B cell (primary cell): ENCODE results near the gene FAM120A. TPM values are rescaled to one million over a fixed set of nuclear protein-coding genes. Genes with fewer than 3 reads are reported as not detected.

Source experiments
- ATAC-seq: fragments of 200-7000 bp; cut with Tn5 transposase; one replicate; pipeline ENCODE4 v1.10.0; 2021; ENCODE audit warnings: low read depth, mild to moderate bottlenecking, moderate number of reproducible peaks, moderate library complexity
- CTCF ChIA-PET: fragments of 350-600 bp; sonication (Branson Sonifier 250); formaldehyde crosslinking; loops from one replicate; lab custom pipeline; 2021; ENCODE audit warnings: antibody characterized with exemption, inconsistent platforms; lab: Charles Lee
- POLR2A ChIA-PET: fragments of 350-600 bp; sonication (Branson Sonifier 250); formaldehyde crosslinking; loops from one replicate; lab custom pipeline; 2021; ENCODE audit warnings: antibody characterized with exemption; lab: Charles Lee
- DNase-seq: peaks from one replicate; pipeline ENCODE4 v3.0.0; 2013
- H2AFZ ChIP-seq: 2 replicates; pipeline ENCODE4 v1.6.1; 2012; ENCODE audit warnings: mild to moderate bottlenecking, low read depth, low read length; ENCODE audit not compliant: insufficient read depth, poor library complexity, severe bottlenecking
- H3K27ac ChIP-seq, 2 donors: 1 replicate in 1 of 2; 2 replicates in 1 of 2; pipeline ENCODE4 v1.5.1; 2012 to 2013; ENCODE audit warnings: low read length in 2 of 2, mild to moderate bottlenecking in 2 of 2, moderate library complexity in 1 of 2
- H3K27me3 ChIP-seq, 4 experiments: fragments of 200-600 bp in 1 of 4; sonication (generic) in 1 of 4; replicated peaks in 1 of 4; 1 replicate in 2 of 4; 2 replicates in 2 of 4; pipeline versions ENCODE4 v1.6.1 to v1.7.0; 2013 to 2016; ENCODE audit warnings: low read length in 3 of 4, mild to moderate bottlenecking in 2 of 4, mixed read lengths in 1 of 4, moderate library complexity in 1 of 4; ENCODE audit not compliant: insufficient read depth in 4 of 4, control insufficient read depth in 3 of 4; ENCODE audit errors: control extremely low read depth in 1 of 4
- H3K36me3 ChIP-seq, 2 experiments: replicated peaks in 1 of 2; 1 replicate in 1 of 2; 2 replicates in 1 of 2; pipeline versions ENCODE4 v1.6.1 to v1.7.1; 2013; ENCODE audit warnings: low read length in 1 of 2; ENCODE audit not compliant: insufficient read depth in 2 of 2, control insufficient read depth in 1 of 2; ENCODE audit errors: control extremely low read depth in 1 of 2, extremely low read depth in 1 of 2
- H3K4me1 ChIP-seq, 2 donors: fragments of 200-600 bp in 1 of 2; sonication (generic) in 1 of 2; 1 replicate in 1 of 2; 2 replicates in 1 of 2; pipeline versions ENCODE4 v1.5.1 to v1.6.1; 2013 to 2017; ENCODE audit warnings: low read length in 2 of 2; ENCODE audit not compliant: control insufficient read depth in 2 of 2, insufficient read depth in 2 of 2
- H3K4me2 ChIP-seq: replicated peaks from 2 replicates; pipeline ENCODE3; 2012; ENCODE audit warnings: mild to moderate bottlenecking, low read depth, low read length; ENCODE audit not compliant: poor library complexity, severe bottlenecking
- H3K4me3 ChIP-seq, 5 experiments: fragments of 200-600 bp in 1 of 5; sonication (generic) in 1 of 5; 1 replicate in 3 of 5; 2 replicates in 2 of 5; pipeline versions ENCODE4 v1.5.1 to v1.7.0; 2011 to 2016; ENCODE audit warnings: low read length in 4 of 5, mild to moderate bottlenecking in 4 of 5, low read depth in 2 of 5, control low read depth in 1 of 5, moderate library complexity in 1 of 5; ENCODE audit not compliant: insufficient read depth in 1 of 5; ENCODE audit errors: control extremely low read depth in 1 of 5, extremely low read depth in 1 of 5
- H3K79me2 ChIP-seq: fragments of 200-600 bp; sonication (generic); one replicate; pipeline ENCODE4 v1.6.0; 2016; ENCODE audit warnings: low read length; ENCODE audit not compliant: control insufficient read depth, insufficient read depth
- H3K9ac ChIP-seq: fragments of 200-600 bp; sonication (generic); 2 replicates; pipeline ENCODE4 v1.6.1; 2017; ENCODE audit warnings: mild to moderate bottlenecking, low read length, moderate library complexity
- H3K9me3 ChIP-seq, 3 donors: one replicate each; pipeline versions ENCODE4 v1.6.1 to v1.7.1; 2013; ENCODE audit warnings: low read length in 2 of 3; ENCODE audit not compliant: control insufficient read depth in 2 of 3, insufficient read depth in 1 of 3; ENCODE audit errors: control extremely low read depth in 1 of 3
- H4K20me1 ChIP-seq: 2 replicates; pipeline ENCODE4 v1.6.0; 2012; ENCODE audit warnings: mild to moderate bottlenecking, low read length; ENCODE audit not compliant: insufficient read depth, control insufficient read depth, poor library complexity, severe bottlenecking
- H3K27ac Mint-ChIP-seq: one replicate; pipeline ENCODE4 v1.8.0; 2021; ENCODE audit warnings: mixed read lengths
- H3K27me3 Mint-ChIP-seq: one replicate; pipeline ENCODE4 v1.8.0; 2021; ENCODE audit warnings: mixed read lengths
- H3K4me1 Mint-ChIP-seq: one replicate; pipeline ENCODE4 v1.8.0; 2021; ENCODE audit warnings: mixed read lengths
- H3K4me3 Mint-ChIP-seq: one replicate; pipeline ENCODE4 v1.8.0; 2021; ENCODE audit warnings: mixed read lengths
- H3K9me3 Mint-ChIP-seq: one replicate; pipeline ENCODE4 v1.8.0; 2022; ENCODE audit warnings: mixed read lengths; ENCODE audit not compliant: insufficient read depth
- EZH2 ChIP-seq: IDR thresholded peaks from 2 replicates; pipeline ENCODE4 v1.6.1; 2012; ENCODE audit warnings: borderline replicate concordance, low read depth, mild to moderate bottlenecking, moderate library complexity, low read length; ENCODE audit not compliant: insufficient read depth, poor library complexity, severe bottlenecking
- WGBS: methylation state at CpG from one replicate; pipeline ENCODE4 v1.1.5; 2013; ENCODE audit warnings: missing lambda C conversion rate; ENCODE audit not compliant: insufficient coverage; 5-methylcytosine and 5-hydroxymethylcytosine counted together
- intact Hi-C: fragments of 100-400 bp; cut with micrococcal nuclease; formaldehyde crosslinking; loops from one replicate; pipeline ENCODE4 v1.10.0; 2022
- polyA plus RNA-seq: library from polyadenylated mRNA; depleted of rRNA; stranded (reverse); fragments of >200 nt; gene quantifications from 2 replicates; pipeline ENCODE4 v1.2.3, GENCODE V29; 2012
- total RNA-seq, 2 donors: library from RNA; stranded (reverse); fragments of 120-200 nt in 1 of 2; gene quantifications; 1 replicate in 1 of 2; 2 replicates in 1 of 2; pipeline versions ENCODE4 v1.2.3 to v1.2.4, GENCODE V29; 2013 to 2022
- TF ChIP-seq, protein P1 (sequence below): fragments of 200-600 bp; IDR thresholded peaks from one replicate; pipeline ENCODE4 v1.8.0; 2022; ENCODE audit warnings: antibody characterized with exemption, mild to moderate bottlenecking

Gene FAM120A
- total and polyA plus RNA-seq, 2 donors (not counting 1 experiment from before 2014, with no cell fraction given) = 48.4 to 105 TPM

DNA sequence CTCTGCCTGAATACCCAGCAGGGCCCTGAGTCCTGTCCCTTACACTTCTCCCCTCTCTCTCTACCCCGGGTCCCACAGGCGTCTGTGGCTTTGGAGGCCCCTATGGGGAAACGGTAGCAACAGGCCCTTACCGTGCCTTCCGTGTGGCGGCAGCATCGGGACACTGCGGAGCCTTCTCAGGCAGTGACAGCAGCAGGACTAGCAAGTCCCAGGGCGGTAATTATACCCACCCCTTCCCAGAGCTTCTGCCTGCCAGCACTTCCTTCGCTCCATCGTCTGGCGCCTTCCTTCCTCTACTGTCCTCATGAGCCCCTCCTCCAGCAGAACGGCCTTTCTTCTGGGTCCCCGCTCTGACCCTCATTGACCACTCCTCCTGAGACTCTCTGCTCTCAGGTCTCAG lies 107.0 kb downstream of the FAM120A start:
- TF ChIP-seq, protein P1, sequence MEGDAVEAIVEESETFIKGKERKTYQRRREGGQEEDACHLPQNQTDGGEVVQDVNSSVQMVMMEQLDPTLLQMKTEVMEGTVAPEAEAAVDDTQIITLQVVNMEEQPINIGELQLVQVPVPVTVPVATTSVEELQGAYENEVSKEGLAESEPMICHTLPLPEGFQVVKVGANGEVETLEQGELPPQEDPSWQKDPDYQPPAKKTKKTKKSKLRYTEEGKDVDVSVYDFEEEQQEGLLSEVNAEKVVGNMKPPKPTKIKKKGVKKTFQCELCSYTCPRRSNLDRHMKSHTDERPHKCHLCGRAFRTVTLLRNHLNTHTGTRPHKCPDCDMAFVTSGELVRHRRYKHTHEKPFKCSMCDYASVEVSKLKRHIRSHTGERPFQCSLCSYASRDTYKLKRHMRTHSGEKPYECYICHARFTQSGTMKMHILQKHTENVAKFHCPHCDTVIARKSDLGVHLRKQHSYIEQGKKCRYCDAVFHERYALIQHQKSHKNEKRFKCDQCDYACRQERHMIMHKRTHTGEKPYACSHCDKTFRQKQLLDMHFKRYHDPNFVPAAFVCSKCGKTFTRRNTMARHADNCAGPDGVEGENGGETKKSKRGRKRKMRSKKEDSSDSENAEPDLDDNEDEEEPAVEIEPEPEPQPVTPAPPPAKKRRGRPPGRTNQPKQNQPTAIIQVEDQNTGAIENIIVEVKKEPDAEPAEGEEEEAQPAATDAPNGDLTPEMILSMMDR = no peak
- no peak for TF ChIP-seq EZH2
- WGBS = over 99% methylated on average over 14 of the region's 14 CpGs
- ChIA-PET CTCF (interaction anchor here (2.7 kb wide), 1 partner anchor 8 kb away, joined by 17 read pairs; no protein-coding TSS in a partner anchor), POLR2A (interaction anchor here (0.6 kb wide), 1 partner anchor 586 kb away, joined by 3 read pairs; no protein-coding TSS in a partner anchor)
- intact Hi-C loops = no loop called here
- no peak overlapping the region for H3K4me2 ChIP-seq
- H3K36me3 ChIP-seq = peaks cover 21 to 76% of the 10 kb centered on the region in 2 experiments
- H3K27me3 Mint-ChIP-seq = no peaks in the 10 kb centered on the region
- H2AFZ ChIP-seq = no peak overlapping the region
- H3K79me2 ChIP-seq = no peaks in the 10 kb centered on the region
- ATAC-seq (no peak), DNase-seq (no peak)
- H3K4me1 ChIP-seq = no peaks in the 10 kb centered on the region
- H3K27ac Mint-ChIP-seq = no peak overlapping the region
- H3K9me3 ChIP-seq = no peaks in the 10 kb centered on the region
- H3K27me3 ChIP-seq = no peaks in the 10 kb centered on the region
- H4K20me1 ChIP-seq = no peaks in the 10 kb centered on the region
- H3K4me1 Mint-ChIP-seq = no peaks in the 10 kb centered on the region
- H3K9me3 Mint-ChIP-seq = no peaks in the 10 kb centered on the region
- no peak overlapping the region for H3K4me3 Mint-ChIP-seq
- no peak overlapping the region for H3K4me3 ChIP-seq
- no peak overlapping the region for H3K9ac ChIP-seq
- no peak overlapping the region for H3K27ac ChIP-seq

DNA sequence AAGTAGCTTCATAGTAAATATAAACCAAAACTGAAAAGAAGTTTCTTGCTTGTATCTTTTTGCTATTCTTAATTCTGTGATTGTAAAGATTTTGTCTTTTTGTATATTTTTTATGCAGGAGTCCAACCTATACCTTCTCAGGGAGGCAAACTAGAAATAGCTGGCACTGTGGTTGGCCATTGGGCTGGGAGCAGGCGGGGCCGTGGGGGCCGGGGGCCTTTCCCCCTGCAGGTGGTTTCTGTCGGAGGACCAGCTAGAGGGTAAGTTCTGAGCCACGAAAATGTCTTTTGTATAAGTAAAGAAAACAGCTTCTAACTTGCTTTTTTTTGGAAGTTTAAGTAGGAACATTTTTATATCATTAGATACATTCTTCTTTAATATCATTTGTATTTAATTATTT lies 109.5 kb downstream of the FAM120A start:
- no peak overlapping the region for H3K4me3 ChIP-seq
- H3K36me3 ChIP-seq = peaks cover 21 to 64% of the 10 kb centered on the region in 2 experiments
- no peaks in the 10 kb centered on the region for H3K9me3 ChIP-seq
- no peak for TF ChIP-seq EZH2
- TF ChIP-seq, protein P1 = no peak
- intact Hi-C loops = loop anchor here (10.0 kb wide), 3 partner anchors 426 to 1446 kb away; partner anchors contain the start of genes NINJ1 and SPTLC1
- CTCF ChIA-PET = no interaction called here
- POLR2A ChIA-PET = no interaction called here
- H2AFZ ChIP-seq = no peak overlapping the region
- no peaks in the 10 kb centered on the region for H3K27me3 ChIP-seq
- no peaks in the 10 kb centered on the region for H4K20me1 ChIP-seq
- peaks cover 5% of the 10 kb centered on the region for H3K4me1 Mint-ChIP-seq
- H3K4me1 ChIP-seq = no peaks in the 10 kb centered on the region
- no peak for DNase-seq
- H3K9ac ChIP-seq = no peak overlapping the region
- no peak for ATAC-seq
- no peak overlapping the region for H3K27ac Mint-ChIP-seq
- no peak overlapping the region for H3K4me3 Mint-ChIP-seq
- no peaks in the 10 kb centered on the region for H3K79me2 ChIP-seq
- H3K4me2 ChIP-seq = no peak overlapping the region
- no peaks in the 10 kb centered on the region for H3K27me3 Mint-ChIP-seq
- H3K9me3 Mint-ChIP-seq = no peaks in the 10 kb centered on the region
- no CpG with 5 or more reads among the region's 5 CpGs for WGBS
- H3K27ac ChIP-seq = no peak overlapping the region
